ENCODE results near the gene FAM20C.

- TF ChIP-seq CTCF (IDR thresholded peaks at IDR 0.05) = no peak
- no peak for TF ChIP-seq POLR2A (IDR thresholded peaks at IDR 0.05)
Measured at GRCh38 chr7:245574-246295, 53.4 kb downstream of the FAM20C start.
